CD4-positive, CD25-positive, alpha-beta regulatory T cell (primary cell): ENCODE measurements around the gene GFI1B. TPM values are rescaled to one million over a fixed set of nuclear protein-coding genes. Genes with fewer than 3 reads are reported as not detected.
"Not testable (repeated sequence)": the region's sequence is repeated elsewhere in the genome, so short reads cannot be mapped to it uniquely, and the experiment has no call there.

ENCODE experiments used
- ATAC-seq, 2 donors: fragments of 150-1000 bp; cut with Tn5 transposase; one replicate each; pipeline ENCODE4 v1.10.0; 2021; ENCODE audit warnings: low read depth in 2 of 2, moderate number of reproducible peaks in 2 of 2, moderate library complexity in 1 of 2
- DNase-seq, 3 donors: peaks; one replicate each; pipeline versions ENCODE4 v3.0.0 to v3.0.0-alpha.2; 2012 to 2022; ENCODE audit warnings: mixed read lengths in 1 of 3
- H3K27ac ChIP-seq: one replicate; pipeline ENCODE4 v1.7.0; 2013; ENCODE audit warnings: mild to moderate bottlenecking, low read length; ENCODE audit not compliant: insufficient read depth, poor library complexity, severe bottlenecking
- H3K27me3 ChIP-seq: one replicate; pipeline ENCODE4 v1.7.0; 2013; ENCODE audit warnings: low read length; ENCODE audit not compliant: control insufficient read depth, insufficient read depth
- H3K36me3 ChIP-seq: one replicate; pipeline ENCODE4 v1.7.0; 2013; ENCODE audit warnings: mild to moderate bottlenecking, low read length, moderate library complexity; ENCODE audit not compliant: control insufficient read depth, insufficient read depth
- H3K4me1 ChIP-seq: 2 replicates; pipeline ENCODE4 v1.7.0; 2013; ENCODE audit warnings: mild to moderate bottlenecking, low read length; ENCODE audit not compliant: insufficient read depth, control insufficient read depth, poor library complexity, severe bottlenecking
- H3K4me3 ChIP-seq: one replicate; pipeline ENCODE4 v1.7.0; 2013; ENCODE audit warnings: low read depth, mild to moderate bottlenecking, low read length, moderate library complexity
- H3K9me3 ChIP-seq, 2 experiments: 1 replicate in 1 of 2; 2 replicates in 1 of 2; pipeline ENCODE4 v1.7.0; 2013; ENCODE audit warnings: low read length in 2 of 2, mild to moderate bottlenecking in 1 of 2, moderate library complexity in 1 of 2; ENCODE audit not compliant: control insufficient read depth in 2 of 2
- H3K27ac Mint-ChIP-seq, 3 donors: one replicate each; pipeline ENCODE4 v1.8.0; 2020 to 2022; ENCODE audit warnings: mild to moderate bottlenecking in 3 of 3, mixed read lengths in 3 of 3, moderate library complexity in 2 of 3
- H3K27me3 Mint-ChIP-seq: one replicate; pipeline ENCODE4 v1.8.0; 2022; ENCODE audit warnings: mild to moderate bottlenecking, mixed read lengths
- H3K36me3 Mint-ChIP-seq: one replicate; pipeline ENCODE4 v1.8.0; 2020; ENCODE audit warnings: mixed read lengths
- H3K4me1 Mint-ChIP-seq, 4 donors: one replicate each; pipeline ENCODE4 v1.8.0; 2020 to 2022; ENCODE audit warnings: mixed read lengths in 4 of 4, mild to moderate bottlenecking in 1 of 4
- H3K4me3 Mint-ChIP-seq, 4 donors: one replicate each; pipeline ENCODE4 v1.8.0; 2020 to 2022; ENCODE audit warnings: mild to moderate bottlenecking in 4 of 4, mixed read lengths in 4 of 4, moderate library complexity in 3 of 4
- H3K9me3 Mint-ChIP-seq, 7 donors: one replicate each; pipeline ENCODE4 v1.8.0; 2020 to 2022; ENCODE audit warnings: mixed read lengths in 7 of 7, mild to moderate bottlenecking in 3 of 7, moderate library complexity in 2 of 7
- polyA plus RNA-seq, 4 donors: library from polyadenylated mRNA; unstranded; fragments of 300-500 nt; fragmentation: Illumina TruSeq; gene quantifications; one replicate each; pipeline ENCODE4 v1.2.3, GENCODE V29; 2021
- total RNA-seq: library from RNA; stranded (reverse); gene quantifications from one replicate; pipeline ENCODE4 v1.2.3, GENCODE V29; 2022

Gene GFI1B
- total and polyA plus RNA-seq, 5 donors from 2014 or later: 0.05 to 3.3 TPM; not detected in 3

DNA sequence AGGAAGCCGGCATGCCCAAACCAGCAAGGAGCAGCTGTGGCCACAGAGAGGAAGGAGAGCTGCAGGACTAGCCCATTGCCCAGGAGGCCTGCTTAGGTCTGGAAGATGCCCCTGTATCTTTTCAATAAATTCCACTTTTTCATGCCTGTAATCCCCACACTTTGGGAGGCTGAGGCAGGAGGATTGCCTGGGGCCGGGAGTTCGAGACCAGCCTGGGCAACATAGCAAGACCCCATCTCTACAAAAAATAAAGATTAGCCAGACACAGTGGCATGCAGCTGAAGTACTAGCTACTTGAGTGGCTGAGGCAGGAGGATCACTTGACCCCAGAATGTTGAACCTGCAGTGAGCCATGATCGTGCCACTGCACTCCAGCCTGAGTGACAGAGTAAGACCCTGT lies 28.8 kb upstream of the GFI1B start:
- Histone ChIP-seq H3K4me3 (no peak overlapping the region), H3K4me1 (peaks cover 7% of the 10 kb centered on the region), H3K9me3 (peaks cover 0 to under 1% of the 10 kb centered on the region in 2 experiments), H3K36me3 (no peaks in the 10 kb centered on the region), H3K27ac (no peak overlapping the region), H3K27me3 (no peaks in the 10 kb centered on the region)
- peaks cover 0 to 4% (median 0%) of the 10 kb centered on the region in 7 donors for H3K9me3 Mint-ChIP-seq
- H3K27ac Mint-ChIP-seq: peak overlapping the region in 1 of 3 donors; percentile 60
- DNase-seq (no peak), ATAC-seq (no peak)
- H3K4me3 Mint-ChIP-seq: peak overlapping the region in 1 of 4 donors; percentile 9
- H3K36me3 Mint-ChIP-seq: no peaks in the 10 kb centered on the region
- peaks cover 5 to 14% (median 8%) of the 10 kb centered on the region in 4 donors for H3K4me1 Mint-ChIP-seq
- H3K27me3 Mint-ChIP-seq: peaks cover 4% of the 10 kb centered on the region

DNA sequence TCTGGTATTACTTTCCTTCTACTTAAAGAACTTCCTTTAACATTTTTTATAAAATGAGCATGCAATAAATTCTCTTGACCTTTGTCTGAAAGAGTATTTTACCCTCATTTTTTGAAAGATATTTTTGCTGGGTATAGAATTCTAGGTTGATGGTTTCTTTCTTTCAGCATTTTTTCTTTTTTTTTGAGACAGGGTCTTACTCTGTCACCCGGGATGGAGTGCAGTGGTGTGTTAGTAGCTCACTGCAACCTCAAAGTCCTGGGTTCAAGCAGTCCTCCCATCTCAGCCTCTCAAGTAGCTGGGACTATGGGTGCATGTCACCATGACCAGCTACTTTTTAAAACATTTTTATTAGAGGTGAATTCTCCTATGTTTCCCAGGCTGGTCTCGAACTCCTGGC lies 23.4 kb upstream of the GFI1B start:
- Mint-ChIP-seq H3K36me3 (peaks cover 4% of the 10 kb centered on the region), H3K4me3 (no peak overlapping the region), H3K27me3 (no peaks in the 10 kb centered on the region), H3K9me3 (peaks cover 0 to 18% (median 3%) of the 10 kb centered on the region in 7 donors), H3K4me1 (no peaks in the 10 kb centered on the region), H3K27ac (no peak overlapping the region)
- Histone ChIP-seq H3K4me1 (no peaks in the 10 kb centered on the region), H3K9me3 (peaks cover 10 to 15% of the 10 kb centered on the region in 2 experiments), H3K27me3 (peaks cover under 1% of the 10 kb centered on the region), H3K36me3 (no peaks in the 10 kb centered on the region), H3K4me3 (no peak overlapping the region), H3K27ac (no peak overlapping the region)
- ATAC-seq (no peak), DNase-seq (no peak)

DNA sequence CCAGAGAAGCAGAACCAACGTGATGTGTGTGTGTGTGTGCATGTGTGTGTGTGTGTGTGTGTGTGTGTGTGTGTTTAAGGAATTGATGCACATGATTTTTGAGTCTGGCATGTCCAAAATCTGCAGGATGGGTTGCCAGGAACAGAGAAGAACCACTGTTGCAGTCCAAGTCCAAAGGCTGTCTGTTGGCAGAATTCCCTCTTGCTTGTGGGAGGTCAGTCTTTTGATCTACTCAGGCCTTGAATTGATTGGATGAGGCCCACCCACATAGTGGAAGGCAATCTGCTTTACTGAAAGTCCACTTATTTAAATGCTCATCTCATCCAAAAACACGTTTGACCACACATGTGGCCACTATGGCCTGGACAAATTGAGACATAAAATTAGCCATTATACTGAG lies 22.7 kb upstream of the GFI1B start:
- H3K27me3 Mint-ChIP-seq: no peaks in the 10 kb centered on the region
- no peaks in the 10 kb centered on the region for H3K4me1 Mint-ChIP-seq
- Histone ChIP-seq H3K9me3 (peaks cover 10 to 15% of the 10 kb centered on the region in 2 experiments), H3K4me3 (no peak overlapping the region), H3K36me3 (no peaks in the 10 kb centered on the region), H3K4me1 (no peaks in the 10 kb centered on the region), H3K27me3 (peaks cover 2% of the 10 kb centered on the region), H3K27ac (no peak overlapping the region)
- peaks cover 4% of the 10 kb centered on the region for H3K36me3 Mint-ChIP-seq
- H3K27ac Mint-ChIP-seq: no peak overlapping the region
- ATAC-seq (no peak), DNase-seq (no peak)
- H3K4me3 Mint-ChIP-seq: no peak overlapping the region
- peaks cover 0 to 18% (median 3%) of the 10 kb centered on the region in 7 donors for H3K9me3 Mint-ChIP-seq

DNA sequence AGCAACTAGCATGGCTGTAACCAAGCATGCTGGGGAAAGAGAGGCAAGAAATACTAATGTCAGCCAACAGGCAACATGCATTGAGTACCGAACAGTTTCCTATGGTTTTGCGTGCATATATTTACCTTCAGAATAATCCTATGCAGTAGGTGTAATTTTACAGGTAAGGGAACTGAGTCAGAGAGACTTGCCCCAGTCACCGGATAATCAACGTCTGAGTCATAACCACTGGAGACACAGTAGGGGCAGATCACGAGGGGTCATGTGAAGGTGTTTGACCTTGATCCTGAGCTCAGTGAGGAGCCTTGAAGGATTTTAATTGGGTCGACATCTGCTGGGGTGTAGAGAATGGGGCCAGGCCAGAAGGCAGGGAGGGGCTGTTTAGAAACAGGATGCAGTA lies 20.7 kb upstream of the GFI1B start:
- Histone ChIP-seq H3K4me1 (no peaks in the 10 kb centered on the region), H3K27ac (no peak overlapping the region), H3K4me3 (no peak overlapping the region), H3K9me3 (peaks cover 10 to 15% of the 10 kb centered on the region in 2 experiments), H3K27me3 (peaks cover 2% of the 10 kb centered on the region), H3K36me3 (no peaks in the 10 kb centered on the region)
- ATAC-seq (no peak), DNase-seq (no peak)
- Mint-ChIP-seq H3K4me3 (no peak overlapping the region), H3K36me3 (peaks cover 4% of the 10 kb centered on the region), H3K9me3 (peaks cover 0 to 18% (median 3%) of the 10 kb centered on the region in 7 donors), H3K27ac (no peak overlapping the region), H3K4me1 (no peaks in the 10 kb centered on the region), H3K27me3 (no peaks in the 10 kb centered on the region)

DNA sequence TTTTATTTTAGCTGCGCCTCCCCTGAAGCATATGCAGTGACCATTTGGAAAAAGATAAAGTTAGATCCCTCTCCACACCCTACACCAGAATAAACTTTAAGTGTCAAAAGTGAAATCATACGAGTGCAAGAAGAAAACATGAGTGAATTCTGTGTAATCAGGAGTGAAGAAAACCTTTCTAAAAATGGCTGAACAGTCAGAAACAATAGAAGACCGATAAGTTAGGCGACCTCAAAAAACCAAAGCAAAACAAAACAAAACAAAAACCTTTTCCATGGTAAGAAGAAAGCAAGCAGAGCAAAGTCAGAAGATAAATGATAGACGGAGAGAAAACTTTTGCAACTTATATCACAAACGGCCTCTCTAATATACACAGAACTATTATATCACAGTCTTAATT lies 17.5 kb upstream of the GFI1B start:
- H3K9me3 ChIP-seq: peaks cover 0 to 2% of the 10 kb centered on the region in 2 experiments
- Mint-ChIP-seq H3K4me1 (no peaks in the 10 kb centered on the region), H3K27me3 (peaks cover 12% of the 10 kb centered on the region), H3K27ac (no peak overlapping the region), H3K9me3 (peaks cover 0 to 8% (median 1%) of the 10 kb centered on the region in 7 donors), H3K4me3 (no peak overlapping the region), H3K36me3 (no peaks in the 10 kb centered on the region)
- peaks cover 4% of the 10 kb centered on the region for H3K27me3 ChIP-seq
- H3K4me1 ChIP-seq: no peaks in the 10 kb centered on the region
- no peaks in the 10 kb centered on the region for H3K36me3 ChIP-seq
- H3K27ac ChIP-seq: no peak overlapping the region
- no peak overlapping the region for H3K4me3 ChIP-seq
- ATAC-seq (no peak), DNase-seq (no peak)

DNA sequence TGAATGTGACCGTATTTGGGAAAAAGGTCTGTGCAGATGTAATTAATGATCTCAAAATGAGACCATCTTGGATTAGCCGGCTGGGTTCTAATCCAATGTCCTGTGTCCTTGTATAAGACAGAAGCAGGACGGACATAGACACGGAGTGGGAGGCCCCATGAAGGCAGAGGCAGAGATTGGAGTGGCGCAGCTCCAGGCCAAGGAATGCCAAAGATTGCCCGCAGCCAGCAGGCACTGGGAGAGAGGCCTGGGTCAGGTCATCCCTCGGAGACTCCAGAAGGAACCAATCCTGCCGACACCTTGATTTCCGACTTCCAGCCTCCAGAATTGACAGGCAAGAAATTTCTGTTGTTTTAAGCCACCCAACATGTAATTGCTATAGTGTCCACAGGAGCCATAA lies 13.0 kb upstream of the GFI1B start:
- peaks cover 15% of the 10 kb centered on the region for H3K27me3 Mint-ChIP-seq
- H3K27ac Mint-ChIP-seq: no peak overlapping the region
- DNase-seq (no peak), ATAC-seq (no peak)
- Histone ChIP-seq H3K27ac (no peak overlapping the region), H3K27me3 (peaks cover 2% of the 10 kb centered on the region), H3K36me3 (no peaks in the 10 kb centered on the region), H3K9me3 (no peaks in the 10 kb centered on the region), H3K4me3 (no peak overlapping the region), H3K4me1 (no peaks in the 10 kb centered on the region)
- no peaks in the 10 kb centered on the region for H3K9me3 Mint-ChIP-seq
- no peak overlapping the region for H3K4me3 Mint-ChIP-seq
- no peaks in the 10 kb centered on the region for H3K36me3 Mint-ChIP-seq
- no peaks in the 10 kb centered on the region for H3K4me1 Mint-ChIP-seq

DNA sequence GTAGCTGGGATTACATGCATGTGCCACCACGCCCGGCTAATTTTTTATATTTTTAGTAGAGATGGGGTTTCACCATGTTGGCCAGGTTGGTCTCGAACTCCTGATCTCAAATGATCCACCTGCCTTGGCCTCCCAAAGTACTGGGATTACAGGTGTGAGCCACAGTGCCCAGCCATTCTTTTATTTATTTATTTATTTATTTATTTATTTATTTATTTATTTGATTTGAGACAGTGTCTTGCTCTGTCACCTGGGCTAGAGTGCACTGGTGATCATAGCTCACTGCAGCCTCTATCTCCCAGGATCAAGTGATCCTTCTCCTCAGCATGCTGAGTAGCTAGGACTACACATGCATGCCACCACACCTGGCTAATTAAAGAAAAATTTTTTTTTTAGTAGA lies 10.6 kb upstream of the GFI1B start:
- H3K4me3 Mint-ChIP-seq, H3K27ac Mint-ChIP-seq, DNase-seq, H3K36me3 ChIP-seq, ATAC-seq, H3K4me1 ChIP-seq, H3K36me3 Mint-ChIP-seq, H3K27me3 ChIP-seq, H3K4me1 Mint-ChIP-seq, H3K9me3 ChIP-seq, H3K4me3 ChIP-seq, H3K9me3 Mint-ChIP-seq, H3K27ac ChIP-seq: not testable (repeated sequence)
- H3K27me3 Mint-ChIP-seq: peaks cover 25% of the 10 kb centered on the region

DNA sequence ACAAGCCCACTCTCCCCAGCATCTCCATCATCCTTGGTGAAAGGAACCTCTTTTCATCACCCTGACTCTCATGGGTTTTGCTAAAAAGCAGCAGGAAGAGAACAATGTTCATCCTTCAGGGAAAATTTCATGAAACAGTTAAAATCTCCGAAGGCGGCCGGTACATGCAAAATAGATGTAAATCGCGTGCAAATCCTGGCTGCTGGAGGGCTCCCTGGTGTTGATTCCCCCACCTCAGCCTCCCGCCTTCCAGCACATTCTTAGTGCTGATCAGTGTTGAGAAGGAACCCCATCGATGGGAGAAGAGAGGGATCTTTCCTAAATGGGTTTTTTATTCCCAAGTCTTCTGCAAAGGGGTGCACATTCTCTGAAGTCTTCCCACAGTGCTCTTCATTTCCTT lies 8.7 kb upstream of the GFI1B start:
- Histone ChIP-seq H3K36me3 (no peaks in the 10 kb centered on the region), H3K27ac (no peak overlapping the region), H3K4me1 (peaks cover 3% of the 10 kb centered on the region), H3K27me3 (peaks cover 2% of the 10 kb centered on the region), H3K9me3 (no peaks in the 10 kb centered on the region), H3K4me3 (no peak overlapping the region)
- no peak overlapping the region for H3K4me3 Mint-ChIP-seq
- H3K9me3 Mint-ChIP-seq: peaks cover 0 to 1% (median 0%) of the 10 kb centered on the region in 7 donors
- ATAC-seq (no peak), DNase-seq (no peak)
- no peaks in the 10 kb centered on the region for H3K36me3 Mint-ChIP-seq
- H3K4me1 Mint-ChIP-seq: peaks cover 0 to 6% (median 2%) of the 10 kb centered on the region in 4 donors
- peaks cover 20% of the 10 kb centered on the region for H3K27me3 Mint-ChIP-seq
- no peak overlapping the region for H3K27ac Mint-ChIP-seq
